PC-3 (cell line): Measurements from ENCODE around the gene MYL11.

ENCODE experiments used
- EZH2 ChIP-seq: fragments of 300-600 bp; sonication (generic); IDR thresholded peaks from one replicate; pipeline ENCODE4 v1.6.1; 2017; ENCODE audit warnings: antibody characterized with exemption, mild to moderate bottlenecking, low read length; ENCODE audit not compliant: unreplicated experiment
- EZH2phosphoT487 ChIP-seq: fragments of 300-600 bp; sonication (generic); IDR thresholded peaks from 2 replicates; pipeline ENCODE4 v1.6.1; 2018; ENCODE audit warnings: mild to moderate bottlenecking, antibody characterized with exemption, low read length, borderline replicate concordance
- TF ChIP-seq, protein P1 (sequence below): fragments of 300-600 bp; sonication (generic); conservative IDR thresholded peaks from 2 replicates; pipeline ENCODE4 v1.5.1; 2017; ENCODE audit warnings: antibody characterized with exemption, low read depth, mild to moderate bottlenecking, low read length

DNA sequence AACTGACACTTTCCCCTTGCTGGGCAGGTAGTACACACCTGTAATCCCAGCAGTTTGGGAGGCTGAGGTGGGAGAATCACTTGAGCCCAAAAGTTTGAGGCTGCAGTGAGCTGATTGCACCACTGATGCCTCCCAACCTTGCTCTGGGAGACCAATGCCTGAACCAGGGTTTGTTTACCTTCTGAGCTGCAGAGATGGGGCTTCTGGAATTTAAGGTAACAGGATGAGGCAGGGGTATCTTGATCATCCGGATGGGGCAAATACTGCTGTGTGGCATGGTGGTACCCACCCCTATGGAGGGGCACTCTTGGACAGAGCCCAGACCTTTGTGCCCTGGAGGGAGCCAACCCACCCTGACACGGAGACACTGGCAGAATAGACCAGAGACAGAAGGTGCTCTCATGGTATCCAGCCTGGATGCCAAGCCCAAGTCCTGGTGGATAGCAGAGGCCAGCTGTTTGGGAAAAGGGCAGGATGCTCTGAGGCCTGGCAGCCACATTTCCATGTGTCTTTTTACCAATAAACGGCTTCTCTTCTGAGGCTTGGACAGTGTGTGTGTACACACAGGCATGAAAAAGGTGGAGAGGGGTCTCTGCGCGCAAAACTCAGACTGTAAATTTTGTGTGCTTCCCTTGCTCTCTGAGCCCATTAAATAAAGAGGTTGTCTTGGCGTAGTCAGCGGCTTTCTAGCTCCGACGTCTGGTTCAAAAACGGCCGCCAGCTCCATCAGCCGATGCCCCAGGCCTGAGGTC is 25.0 kb downstream of the MYL11 start:
- TF ChIP-seq, protein P1, sequence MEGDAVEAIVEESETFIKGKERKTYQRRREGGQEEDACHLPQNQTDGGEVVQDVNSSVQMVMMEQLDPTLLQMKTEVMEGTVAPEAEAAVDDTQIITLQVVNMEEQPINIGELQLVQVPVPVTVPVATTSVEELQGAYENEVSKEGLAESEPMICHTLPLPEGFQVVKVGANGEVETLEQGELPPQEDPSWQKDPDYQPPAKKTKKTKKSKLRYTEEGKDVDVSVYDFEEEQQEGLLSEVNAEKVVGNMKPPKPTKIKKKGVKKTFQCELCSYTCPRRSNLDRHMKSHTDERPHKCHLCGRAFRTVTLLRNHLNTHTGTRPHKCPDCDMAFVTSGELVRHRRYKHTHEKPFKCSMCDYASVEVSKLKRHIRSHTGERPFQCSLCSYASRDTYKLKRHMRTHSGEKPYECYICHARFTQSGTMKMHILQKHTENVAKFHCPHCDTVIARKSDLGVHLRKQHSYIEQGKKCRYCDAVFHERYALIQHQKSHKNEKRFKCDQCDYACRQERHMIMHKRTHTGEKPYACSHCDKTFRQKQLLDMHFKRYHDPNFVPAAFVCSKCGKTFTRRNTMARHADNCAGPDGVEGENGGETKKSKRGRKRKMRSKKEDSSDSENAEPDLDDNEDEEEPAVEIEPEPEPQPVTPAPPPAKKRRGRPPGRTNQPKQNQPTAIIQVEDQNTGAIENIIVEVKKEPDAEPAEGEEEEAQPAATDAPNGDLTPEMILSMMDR, result no peak
- no peak for TF ChIP-seq EZH2
- TF ChIP-seq EZH2phosphoT487, result no peak
